NCI-H2171 treated with DMSO at 0.1 percent for 48 hours (cell line): ENCODE results near the gene GPR65.

ENCODE experiments used
- DNase-seq: peaks from one replicate; lab custom pipeline; 2025; lab: John Stamatoyannopoulos, UW

The GPR65 gene, protein sequence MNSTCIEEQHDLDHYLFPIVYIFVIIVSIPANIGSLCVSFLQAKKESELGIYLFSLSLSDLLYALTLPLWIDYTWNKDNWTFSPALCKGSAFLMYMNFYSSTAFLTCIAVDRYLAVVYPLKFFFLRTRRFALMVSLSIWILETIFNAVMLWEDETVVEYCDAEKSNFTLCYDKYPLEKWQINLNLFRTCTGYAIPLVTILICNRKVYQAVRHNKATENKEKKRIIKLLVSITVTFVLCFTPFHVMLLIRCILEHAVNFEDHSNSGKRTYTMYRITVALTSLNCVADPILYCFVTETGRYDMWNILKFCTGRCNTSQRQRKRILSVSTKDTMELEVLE

DNA sequence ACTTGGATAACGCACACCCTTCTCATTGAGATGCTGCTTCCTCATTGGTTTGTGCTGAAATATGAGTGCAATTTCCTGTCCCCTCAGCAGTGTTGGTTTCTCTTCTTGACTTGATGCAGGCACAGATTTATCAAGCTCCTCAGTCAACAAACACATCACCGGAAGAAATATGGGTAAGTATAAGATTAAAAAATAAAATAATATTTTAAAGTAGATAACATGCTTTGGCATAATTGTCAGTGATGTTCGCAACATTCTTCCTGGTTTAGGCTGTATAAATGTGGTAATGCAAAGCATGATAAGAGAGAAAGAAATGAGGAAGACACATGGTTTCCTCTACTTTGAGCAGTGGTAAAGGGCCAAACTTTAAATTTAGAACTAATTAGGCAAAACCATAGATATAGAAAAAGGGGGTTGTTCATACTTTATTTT is at the start of gene GPR65:
GPR65 (plus strand) TSS at position 86 of the 432 bp plus-strand sequence. CDS start 5,713 bp downstream, outside the sequence.
- DNase-seq, result no peak

DNA sequence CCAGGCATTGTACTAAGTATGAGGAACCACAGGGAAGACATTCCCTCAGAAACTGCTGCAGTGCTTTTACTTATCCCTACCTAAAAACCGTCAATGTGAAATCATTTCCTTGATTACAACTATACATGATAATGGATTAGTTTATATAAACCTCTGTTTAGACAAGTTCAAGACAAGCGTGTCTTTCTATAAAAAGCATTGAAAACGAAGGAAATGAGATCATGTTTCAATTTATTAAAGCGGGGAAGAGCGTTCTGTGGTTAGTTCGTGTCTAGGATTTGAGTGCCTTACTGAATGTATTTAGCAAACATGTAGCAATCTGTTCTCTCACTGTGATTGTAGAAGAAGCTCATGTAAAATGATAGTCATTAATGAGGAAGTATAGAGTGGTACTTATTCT is 49.4 kb upstream of the GPR65 start:
- peak; percentile 42 for DNase-seq

DNA sequence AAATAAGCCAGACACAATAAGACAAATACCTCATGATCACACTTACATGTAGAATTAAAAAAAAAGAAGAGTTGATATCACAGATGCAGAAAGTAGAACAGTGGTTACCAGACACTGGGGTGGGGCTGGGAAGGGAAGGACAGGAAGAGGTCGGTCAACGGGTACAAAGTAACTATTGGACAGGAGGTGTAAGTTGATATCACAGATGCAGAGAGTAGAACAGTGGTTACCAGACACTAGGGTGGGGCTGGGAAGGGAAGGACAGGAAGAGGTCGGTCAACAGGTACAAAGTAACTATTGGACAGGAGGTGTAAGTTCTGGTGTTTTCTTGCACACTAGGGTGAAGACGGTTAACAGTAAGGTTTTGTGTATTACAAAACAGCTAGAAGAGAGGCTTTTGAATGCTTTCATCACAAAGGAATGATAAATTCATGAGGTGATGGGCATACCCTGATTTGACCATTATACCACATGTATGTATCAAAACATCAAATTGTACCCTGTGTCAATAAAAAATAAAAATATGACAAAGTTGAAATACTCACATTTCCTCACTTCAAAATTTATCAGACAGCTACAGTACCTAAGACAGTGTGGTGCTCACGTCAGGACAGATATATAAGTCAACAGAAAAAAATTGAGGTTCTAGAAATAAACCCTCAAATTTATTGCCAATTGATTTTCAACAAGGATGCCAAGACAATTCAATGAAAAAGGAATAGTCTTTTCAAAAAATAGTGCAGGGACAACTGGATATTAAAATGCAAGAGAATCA is 44.7 kb upstream of the GPR65 start:
- DNase-seq, result no peak

DNA sequence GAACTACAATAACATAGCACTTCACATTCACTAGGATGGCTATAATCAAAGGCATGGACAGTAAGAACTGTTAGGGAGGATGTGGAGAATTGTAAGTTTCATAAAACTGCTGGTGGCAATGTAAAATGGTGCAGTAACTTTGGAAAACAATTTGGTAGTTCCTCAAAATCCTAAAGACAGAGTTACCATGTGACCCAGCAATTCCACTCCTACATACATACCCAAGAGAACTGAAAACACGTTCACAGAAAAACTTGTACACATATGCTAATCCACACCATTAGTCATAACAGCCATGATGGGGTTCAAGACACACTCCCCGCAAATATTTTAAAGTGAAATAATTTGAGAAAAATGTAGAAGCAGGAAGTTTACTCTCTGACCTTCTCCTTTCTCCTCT is 43.7 kb upstream of the GPR65 start:
- no peak for DNase-seq

DNA sequence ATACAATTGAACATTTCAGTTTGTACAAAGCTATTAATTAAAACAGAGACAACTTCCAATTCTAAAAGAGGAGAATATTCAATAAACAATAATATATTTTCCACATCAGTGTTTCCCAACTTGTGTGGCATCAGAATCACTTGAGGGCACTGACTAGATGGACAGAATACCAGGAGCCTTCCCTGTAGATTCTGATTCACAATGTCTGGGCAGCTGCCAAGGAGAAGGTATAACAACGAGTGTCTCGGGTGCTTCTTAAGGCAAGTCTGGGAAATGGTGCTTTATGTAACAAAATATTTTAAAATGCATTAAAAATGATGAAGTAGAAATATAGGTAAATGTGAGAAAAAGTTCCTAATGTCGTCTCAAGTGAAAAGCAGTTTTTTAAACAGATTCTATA is 38.1 kb upstream of the GPR65 start:
- DNase-seq, result no peak

DNA sequence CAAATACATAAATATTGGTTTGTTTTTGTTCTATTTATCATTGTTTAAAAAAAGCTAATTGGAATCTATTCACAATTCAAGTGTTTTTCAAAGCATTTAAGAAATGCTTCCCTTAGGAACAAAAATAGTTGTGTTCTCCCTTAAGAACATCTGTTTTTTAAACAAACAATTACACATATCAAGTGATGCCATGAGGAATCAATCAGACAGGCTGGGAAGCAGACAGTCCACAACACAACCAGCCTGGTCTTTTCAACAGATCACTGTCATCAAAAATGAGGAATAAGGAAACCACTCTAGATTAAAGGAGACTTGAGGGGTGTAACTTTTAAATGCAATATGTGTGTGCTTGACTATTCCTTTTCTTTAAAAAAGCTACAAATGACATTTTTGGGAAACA is 37.4 kb upstream of the GPR65 start:
- DNase-seq, result no peak

DNA sequence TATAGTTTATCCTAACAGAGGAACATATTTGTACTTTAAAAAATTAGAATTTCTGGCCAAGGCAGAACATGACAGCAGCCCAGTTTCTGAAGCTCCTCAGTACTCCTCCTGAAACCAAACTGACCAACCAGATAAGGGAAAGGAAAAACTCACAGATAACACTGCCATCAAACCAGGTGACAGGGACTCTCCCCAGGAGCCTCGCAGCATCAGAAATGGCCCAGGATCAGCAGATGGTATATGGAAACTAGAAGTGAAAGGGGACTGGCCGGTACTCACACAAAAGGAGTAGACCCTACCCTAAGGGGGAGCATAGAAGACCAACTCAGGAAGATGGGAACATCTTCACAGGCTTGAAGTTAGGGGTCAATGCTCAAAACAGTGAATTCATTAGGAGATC is 33.9 kb upstream of the GPR65 start:
- no peak for DNase-seq

DNA sequence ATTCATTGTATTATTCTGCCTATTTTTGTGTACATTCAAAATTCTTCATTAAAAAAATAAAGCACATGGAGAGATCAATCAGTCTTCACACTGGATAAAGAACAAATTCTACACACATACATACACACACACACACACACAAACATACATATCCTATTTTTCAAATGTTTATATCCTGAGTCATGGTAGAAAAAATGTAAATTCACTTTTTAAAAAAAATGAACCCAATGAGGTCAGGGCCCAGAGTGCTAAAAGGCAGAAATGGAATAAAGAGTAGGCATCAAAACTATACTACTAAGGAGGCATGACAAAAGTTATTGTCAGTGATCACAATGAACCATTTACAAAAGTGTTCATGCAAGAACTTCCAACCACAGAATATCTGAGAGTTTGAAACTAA is 29.3 kb upstream of the GPR65 start:
- no peak for DNase-seq

DNA sequence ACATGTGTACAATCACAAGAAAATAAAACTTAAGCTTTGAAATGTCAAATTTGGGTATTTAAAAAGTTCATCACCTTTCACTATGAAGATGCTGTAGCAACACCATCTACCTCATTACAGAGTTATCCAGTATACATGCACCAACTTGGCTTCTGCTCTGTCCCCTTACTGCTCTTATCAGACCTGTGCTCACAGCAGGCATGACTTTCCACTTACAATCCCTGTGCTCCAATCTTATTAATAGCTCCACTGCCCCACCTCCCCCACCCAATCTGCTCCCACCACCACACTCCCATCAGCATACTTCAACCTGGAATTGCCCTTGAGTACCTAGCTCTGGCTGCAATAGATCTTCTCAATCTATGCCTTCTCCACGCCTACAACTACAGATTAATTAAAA is 25.2 kb upstream of the GPR65 start:
- no peak for DNase-seq

DNA sequence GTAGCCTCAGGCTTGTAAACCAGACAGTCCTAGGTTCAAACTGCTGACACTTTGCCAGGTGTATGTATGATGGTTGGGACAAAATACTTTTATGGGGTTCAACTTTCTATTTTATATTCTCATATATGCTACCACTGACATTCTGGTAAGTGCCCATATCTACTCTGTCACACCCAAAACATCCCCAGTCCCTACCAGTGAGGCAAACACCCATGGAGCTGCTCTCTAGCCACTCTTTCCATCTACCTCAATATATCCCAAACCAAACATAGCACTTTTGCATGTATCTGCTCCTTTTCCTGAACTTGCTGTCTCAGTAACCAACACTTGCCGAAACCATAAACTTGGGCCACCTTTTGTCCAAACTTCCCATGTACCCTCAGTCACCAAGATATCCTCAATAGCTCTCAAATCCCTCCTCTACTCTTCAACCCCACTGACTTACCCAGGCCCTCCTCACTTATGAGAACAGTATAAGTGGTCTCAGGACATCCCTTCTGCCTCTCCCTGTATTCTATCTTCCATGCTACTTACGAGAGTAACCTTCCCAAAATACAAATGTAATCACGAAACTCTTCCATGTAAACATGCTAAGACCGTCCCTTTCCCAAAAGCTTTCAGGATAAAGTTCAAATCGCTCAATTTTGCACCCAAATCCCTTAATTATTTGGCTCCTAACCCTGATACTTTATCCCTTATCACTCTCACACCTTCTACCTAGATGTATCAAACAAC is 15.5 kb upstream of the GPR65 start:
- DNase-seq, result no peak

DNA sequence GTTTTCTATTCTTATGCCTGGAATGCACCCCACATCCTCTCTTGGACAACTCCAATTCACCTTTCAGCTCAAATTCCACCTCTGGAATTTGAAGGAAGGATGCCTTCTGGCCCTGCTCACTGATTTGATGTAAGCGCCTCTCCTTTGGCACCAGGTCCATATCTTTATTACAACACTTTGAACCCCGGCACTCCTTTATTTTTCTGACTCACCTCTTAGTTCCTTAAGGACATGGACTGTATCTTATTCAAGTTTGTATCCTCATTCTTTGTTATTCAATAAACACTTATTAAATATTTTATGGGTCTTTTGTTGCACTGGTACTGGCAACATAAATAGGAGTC is 15.0 kb upstream of the GPR65 start:
- no peak for DNase-seq

DNA sequence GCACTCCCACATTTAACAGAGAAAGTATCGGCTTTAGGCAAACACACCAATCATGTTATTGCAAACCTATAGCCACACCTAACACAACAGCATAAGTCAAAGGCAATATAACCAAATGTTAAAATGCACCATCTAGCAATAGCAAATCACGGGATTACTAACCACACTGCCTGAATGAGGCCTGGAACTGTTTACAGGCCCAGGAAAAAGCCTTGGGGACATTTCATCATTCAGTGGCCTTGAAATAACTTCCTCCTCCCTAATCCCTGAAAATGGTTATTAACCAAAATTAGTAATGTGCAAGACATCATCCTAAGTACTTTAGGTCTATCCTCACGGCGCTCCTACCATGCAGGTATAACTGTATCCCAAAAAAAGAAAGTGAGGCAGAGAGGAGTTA is 14.3 kb upstream of the GPR65 start:
- no peak for DNase-seq

DNA sequence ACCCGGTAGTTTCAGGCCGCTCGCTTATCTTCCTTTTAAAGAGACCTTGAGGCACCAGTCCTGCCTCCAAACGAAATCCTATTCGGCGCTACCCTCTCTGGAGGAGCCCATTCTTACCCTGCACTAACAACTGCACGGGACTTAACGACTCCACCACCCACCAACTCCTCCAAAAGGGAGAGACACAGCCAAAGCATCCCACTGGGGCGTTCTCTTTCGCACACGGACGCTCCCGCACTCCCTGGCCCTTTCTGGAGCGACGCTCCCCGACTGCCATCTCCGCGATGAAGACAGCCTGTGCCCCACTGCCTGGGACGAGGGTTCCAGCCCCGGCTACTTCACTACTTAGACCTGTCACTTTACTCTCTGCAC is 12.6 kb upstream of the GPR65 start:
- no peak for DNase-seq

DNA sequence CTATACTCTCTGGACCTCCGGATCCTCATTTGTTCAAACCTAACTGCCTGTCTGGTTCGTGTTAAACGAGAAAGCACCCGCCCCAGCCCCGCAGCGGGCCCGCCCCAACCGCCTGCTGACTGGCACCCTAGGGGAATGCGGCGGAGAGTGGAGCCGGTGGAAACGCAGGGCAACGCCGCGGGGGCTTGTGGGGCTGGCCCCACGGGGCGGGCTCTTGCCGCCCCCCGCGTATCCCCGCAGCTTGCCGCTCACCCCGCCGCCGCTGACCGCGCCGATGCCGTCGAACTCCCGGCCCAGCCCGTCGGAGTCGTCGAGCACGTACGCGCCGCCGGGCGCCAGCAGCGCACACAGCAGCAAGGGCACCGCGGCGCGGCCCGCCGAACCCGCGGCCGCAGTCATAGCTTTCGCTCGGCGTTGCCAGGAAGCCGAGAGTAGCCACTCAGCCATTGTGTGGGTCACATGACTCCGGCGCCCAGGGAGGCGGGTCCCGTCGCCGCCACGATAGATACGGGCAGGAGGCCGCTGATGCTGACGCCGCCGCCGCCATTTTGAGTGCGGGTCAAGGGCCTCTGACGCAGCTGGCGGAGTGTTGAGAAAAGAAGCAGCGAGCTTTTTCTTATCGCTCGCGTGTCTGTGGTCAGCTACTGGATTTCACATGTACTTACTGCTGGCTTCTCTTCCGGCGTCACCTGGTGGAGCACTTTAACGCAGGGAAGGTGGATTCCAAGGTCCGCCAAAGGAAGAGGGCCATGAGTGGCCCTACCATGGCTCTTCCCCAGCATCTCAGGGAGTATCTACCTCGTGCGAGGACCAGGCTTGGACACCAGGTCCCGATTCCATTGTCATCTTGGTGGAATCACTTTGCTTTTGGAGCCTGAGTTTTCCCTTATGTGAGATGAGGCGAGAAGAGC is 12.0 kb upstream of the GPR65 start, which contains the start of gene GALC:
GALC (minus strand) TSS at position 465 of the 911 bp plus-strand sequence; CDS start at position 447, 18 bp downstream.
- peak; percentile 88 for DNase-seq

DNA sequence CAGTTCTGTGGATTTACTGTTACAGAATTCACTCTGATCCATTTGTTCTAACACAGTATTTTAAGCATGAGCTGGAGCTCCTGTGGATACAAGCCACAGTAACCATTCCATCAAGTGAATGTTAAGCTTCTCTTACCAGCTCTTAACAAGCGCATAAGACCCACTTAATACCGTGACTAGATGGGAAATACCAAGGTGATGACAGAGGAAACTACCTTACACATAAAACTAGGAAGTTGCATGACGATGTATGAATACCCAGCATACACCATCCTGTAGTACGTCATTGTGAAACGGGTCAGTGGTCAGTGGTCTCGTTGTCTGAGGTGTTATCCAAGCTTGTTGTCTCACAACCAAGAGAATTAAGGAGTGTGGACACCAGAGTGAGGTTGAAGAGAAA is 10.0 kb upstream of the GPR65 start:
- no peak for DNase-seq

DNA sequence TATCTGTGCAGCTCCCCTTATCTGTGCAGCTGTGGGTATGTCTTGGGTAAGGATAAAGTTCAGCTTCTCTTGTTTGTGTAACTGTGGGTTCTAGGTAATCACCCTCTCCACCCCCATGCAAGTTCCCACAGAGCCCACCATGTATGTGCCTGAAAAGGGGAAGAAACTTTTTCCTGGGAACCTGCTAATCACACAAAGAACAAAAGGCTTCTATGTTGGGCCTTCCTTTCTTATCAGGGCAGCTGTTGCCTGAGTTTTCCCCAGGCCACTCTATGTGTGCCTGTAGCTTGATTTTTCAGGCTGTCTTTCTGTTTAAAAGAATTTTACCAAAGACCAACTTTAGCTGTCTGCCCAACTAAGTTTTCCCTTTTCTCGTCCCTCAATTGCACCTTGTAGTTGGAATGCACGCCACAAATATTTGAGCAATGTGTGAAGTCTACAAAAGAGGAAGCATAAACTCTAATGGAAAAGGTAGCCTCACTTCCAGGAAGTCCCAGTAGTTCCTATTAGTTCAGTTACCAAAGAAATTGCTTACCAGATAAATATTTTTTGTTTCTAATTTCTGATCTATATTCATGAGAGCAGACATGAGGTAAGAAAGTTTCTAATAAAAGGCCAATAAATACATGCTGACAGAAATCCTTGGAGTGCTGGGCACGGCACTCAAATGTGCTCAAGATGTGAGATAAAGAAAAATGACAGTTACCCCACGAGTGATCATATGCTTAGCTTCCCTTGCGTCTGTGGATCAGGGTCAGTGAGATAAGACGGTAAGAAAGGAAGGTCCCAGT is 9.2 kb upstream of the GPR65 start:
- no peak for DNase-seq

DNA sequence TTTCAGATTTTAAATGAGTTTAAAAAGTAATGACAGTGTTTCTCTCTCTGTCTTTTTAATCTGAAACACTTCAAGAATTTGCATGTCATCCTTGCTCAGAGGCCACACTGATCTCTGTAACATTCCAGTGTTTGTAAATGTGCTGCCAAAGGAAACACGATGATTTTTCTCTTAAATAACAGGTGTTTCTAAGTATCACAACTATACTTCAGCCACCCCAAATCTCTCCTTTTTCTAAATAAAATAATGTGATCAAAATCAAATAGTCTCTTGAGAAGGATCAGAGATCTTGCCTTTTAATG is 8.7 kb upstream of the GPR65 start:
- no peak for DNase-seq

DNA sequence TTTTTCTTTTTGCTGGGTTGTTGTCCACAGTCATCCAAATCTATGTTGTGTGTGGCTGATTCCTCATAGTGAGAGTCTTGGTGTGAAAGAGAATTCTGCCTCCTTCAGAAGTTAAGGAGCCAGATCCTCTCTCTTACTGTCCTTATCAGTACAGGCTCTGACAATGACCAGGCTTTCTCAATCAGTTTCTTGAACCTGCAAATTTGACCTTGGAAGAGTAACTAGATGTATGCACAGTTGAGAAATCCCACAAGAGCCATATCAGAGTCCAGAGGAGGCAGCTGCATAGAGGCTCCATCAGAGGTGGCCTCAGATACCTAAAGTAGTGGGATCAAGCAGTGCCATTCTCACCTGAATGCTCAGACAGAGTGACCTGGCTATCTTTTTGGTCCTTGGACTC is 6.5 kb upstream of the GPR65 start:
- no peak for DNase-seq

DNA sequence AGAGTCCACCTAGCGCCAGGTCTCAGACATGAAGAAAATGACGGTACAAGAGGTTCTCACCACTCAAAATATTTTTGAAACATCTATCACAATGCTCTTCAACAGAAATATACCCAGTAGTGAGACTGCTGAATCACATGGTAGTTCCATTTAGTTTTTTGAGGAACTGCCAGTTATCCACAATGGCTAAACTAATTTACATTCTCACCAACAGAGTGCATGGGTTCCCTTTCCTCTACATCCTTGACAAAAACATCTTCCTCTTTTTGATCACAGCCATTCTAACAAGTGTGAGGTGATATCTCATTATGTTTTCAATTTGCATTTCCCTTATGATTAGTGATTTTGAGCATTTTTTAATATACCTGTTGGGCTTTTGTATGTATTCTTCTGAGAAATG is 5.7 kb upstream of the GPR65 start:
- no peak for DNase-seq

DNA sequence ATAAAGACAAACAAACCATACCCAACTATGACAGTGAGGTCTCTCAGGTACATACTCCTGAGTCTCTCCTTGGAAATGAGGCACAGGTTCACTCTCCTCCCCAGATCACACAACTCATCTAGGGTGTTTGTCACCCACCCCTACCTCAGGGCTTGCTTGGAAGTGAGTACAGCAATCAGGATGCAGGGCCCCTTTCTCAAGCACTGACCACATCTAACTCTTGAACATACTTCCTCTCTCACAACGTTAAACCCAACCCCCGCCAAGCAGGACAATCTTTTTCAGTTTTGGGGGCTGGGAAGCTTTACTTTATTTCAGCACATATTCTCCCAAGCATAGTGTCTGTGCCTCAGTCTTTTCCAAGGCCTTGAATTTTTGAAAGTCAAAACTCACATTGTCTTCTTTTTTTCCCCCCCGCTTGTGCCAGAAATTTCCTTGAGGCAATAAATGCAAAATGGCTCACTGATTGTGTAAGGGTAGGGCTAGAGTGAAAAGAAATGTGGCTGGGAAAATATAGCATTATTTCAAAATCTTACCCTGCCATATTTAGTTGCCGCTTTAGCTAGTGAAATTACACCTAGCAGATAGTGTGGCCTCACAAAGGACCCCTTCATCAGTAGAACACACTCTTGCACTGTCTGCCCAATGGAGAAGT is 2.4 kb upstream of the GPR65 start:
- no peak for DNase-seq

DNA sequence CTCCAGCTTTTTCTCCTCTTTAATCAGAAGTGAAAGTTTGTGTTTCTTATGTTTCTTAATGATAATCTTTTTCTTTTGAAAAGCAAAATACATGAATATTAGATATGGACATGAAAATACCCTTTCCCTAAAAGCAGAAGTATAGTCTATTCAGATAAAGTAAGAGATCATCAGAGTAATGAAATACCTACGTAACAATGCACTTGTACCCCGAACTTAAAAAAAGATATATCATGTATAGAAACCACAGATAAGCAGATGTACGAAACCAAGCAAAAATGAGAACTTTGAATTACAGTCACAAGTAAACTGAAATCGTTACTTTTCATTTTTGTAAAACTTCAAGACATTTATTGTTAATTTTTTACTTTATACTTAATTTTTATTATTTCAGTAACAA is 1.5 kb upstream of the GPR65 start:
- DNase-seq, result no peak
